Endothelial cell (in vitro differentiated cells): ENCODE data around the gene CISD3. TPM values are rescaled to one million over a fixed set of nuclear protein-coding genes. Genes with fewer than 3 reads are reported as not detected.

Experiments used
- DNase-seq: peaks from one replicate; pipeline ENCODE4 v3.0.0; 2021; ENCODE audit warnings: low spot score
- H3K27ac Mint-ChIP-seq: one replicate; pipeline ENCODE4 v1.8.0; 2021; ENCODE audit warnings: mixed read lengths, inconsistent platforms; ENCODE audit not compliant: unreplicated experiment
- H3K27me3 Mint-ChIP-seq: one replicate; pipeline ENCODE4 v1.8.0; 2021; ENCODE audit warnings: mild to moderate bottlenecking, moderate library complexity, mixed read lengths, inconsistent platforms; ENCODE audit not compliant: unreplicated experiment
- H3K36me3 Mint-ChIP-seq: one replicate; pipeline ENCODE4 v1.8.0; 2021; ENCODE audit warnings: mild to moderate bottlenecking, low read depth, mixed read lengths, inconsistent platforms; ENCODE audit not compliant: unreplicated experiment
- H3K4me1 Mint-ChIP-seq: one replicate; pipeline ENCODE4 v1.8.0; 2021; ENCODE audit warnings: mild to moderate bottlenecking, mixed read lengths, inconsistent platforms; ENCODE audit not compliant: unreplicated experiment
- H3K4me3 Mint-ChIP-seq: one replicate; pipeline ENCODE4 v1.8.0; 2021; ENCODE audit warnings: mild to moderate bottlenecking, mixed read lengths, inconsistent platforms; ENCODE audit not compliant: unreplicated experiment
- H3K9me3 Mint-ChIP-seq: one replicate; pipeline ENCODE4 v1.8.0; 2021; ENCODE audit warnings: mixed read lengths, inconsistent platforms; ENCODE audit not compliant: unreplicated experiment
- CTCF ChIP-seq: fragments of 200-600 bp; sonication (generic); IDR thresholded peaks from one replicate; pipeline ENCODE4 v1.5.0; 2021; ENCODE audit warnings: antibody characterized with exemption; ENCODE audit not compliant: unreplicated experiment
- total RNA-seq: library from RNA; stranded (reverse); fragmentation: NEBNext Ultra II Directional; extraction: Animal tissue kit (Norgen Biotek cat#: 25700); gene quantifications from one replicate; pipeline ENCODE4 v1.2.1, GENCODE V29; 2021; ENCODE audit not compliant: unreplicated experiment

Gene CISD3
- total RNA-seq, 1 donor from 2014 or later = 17.0 TPM

DNA sequence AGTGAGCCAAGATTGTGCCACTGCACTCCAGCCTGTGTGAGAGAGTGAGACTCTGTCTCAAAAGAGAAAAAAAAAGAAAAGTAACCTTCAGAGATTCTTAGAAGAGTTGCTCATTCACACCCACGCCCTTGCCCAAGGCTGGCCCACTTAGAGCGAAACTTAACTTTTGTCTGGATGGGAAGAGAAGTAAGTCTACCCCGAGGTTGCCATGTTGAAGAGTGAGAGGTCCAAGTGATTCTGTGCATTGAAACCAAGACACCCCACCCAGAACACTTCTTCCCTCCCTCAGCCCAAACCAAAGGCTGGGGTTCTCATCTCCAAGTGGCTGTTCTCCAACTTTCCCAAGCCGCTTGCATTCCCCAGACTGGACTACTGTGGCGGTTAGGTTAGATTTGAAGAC, 2.4 kb upstream of the CISD3 start:
- Mint-ChIP-seq H3K36me3 (peaks cover 13% of the 10 kb centered on the region), H3K4me1 (peaks cover 32% of the 10 kb centered on the region), H3K27ac (peak overlapping the region; percentile 3), H3K27me3 (peaks cover 11% of the 10 kb centered on the region), H3K4me3 (peak overlapping the region; percentile 13), H3K9me3 (no peaks in the 10 kb centered on the region)
- TF ChIP-seq CTCF = no peak
- no peak for DNase-seq

GRCh38 chr17:38728290-38728831, 1.8 kb upstream of the CISD3 start:
- DNase-seq = no peak
- Mint-ChIP-seq H3K36me3 (peaks cover 19% of the 10 kb centered on the region), H3K27ac (no peak overlapping the region), H3K27me3 (peaks cover 16% of the 10 kb centered on the region), H3K4me1 (peaks cover 35% of the 10 kb centered on the region), H3K4me3 (no peak overlapping the region), H3K9me3 (no peaks in the 10 kb centered on the region)
- TF ChIP-seq CTCF = no peak

- TF ChIP-seq CTCF = no peak
- Mint-ChIP-seq H3K4me3 (peak overlapping the region; percentile 65), H3K27ac (no peak overlapping the region), H3K4me1 (peaks cover 35% of the 10 kb centered on the region), H3K27me3 (peaks cover 17% of the 10 kb centered on the region), H3K9me3 (no peaks in the 10 kb centered on the region), H3K36me3 (peaks cover 23% of the 10 kb centered on the region)
- no peak for DNase-seq
Observed at GRCh38 chr17:38729368-38729885, 714 bp upstream of the CISD3 start.

- Mint-ChIP-seq H3K36me3 (peaks cover 26% of the 10 kb centered on the region), H3K4me1 (peaks cover 35% of the 10 kb centered on the region), H3K27me3 (peaks cover 17% of the 10 kb centered on the region)
Observed at GRCh38 chr17:38730526-38731379, 612 bp downstream of the CISD3 start.

More at GRCh38 chr17:38730526-38731379, 612 bp downstream of the CISD3 start:
- TF ChIP-seq CTCF = no peak
- Mint-ChIP-seq H3K27ac (peak overlapping the region; percentile 53), H3K9me3 (no peaks in the 10 kb centered on the region), H3K4me3 (peak overlapping the region; percentile 92)
- DNase-seq = no peak
